Measurements from ENCODE around the gene AKR1B1. TPM values are rescaled to one million over a fixed set of nuclear protein-coding genes. Genes with fewer than 3 reads are reported as not detected.
A peak's percentile ranks its signal among the peaks of the same experiment; 100 is the strongest.

Gene AKR1B1
- total and polyA plus RNA-seq, 2 of the 13 experiments (the other 11 are each of a cell fraction or from before 2014, with no cell fraction given) = 89.9 to 133 TPM

GRCh38 chr7:134419085-134419484 lies 39.8 kb downstream of the AKR1B1 start (continued):
- TF ChIP-seq PATZ1 (CRISPR knock-in tag; IDR thresholded peaks at IDR 0.05) (peak; percentile 49; the same call in 1 of the 2 replicates), SMAD3 (CRISPR knock-in tag; IDR thresholded peaks at IDR 0.05) (no peak), ZNF546 (CRISPR knock-in tag; conservative IDR thresholded peaks at IDR 0.05) (no peak), RXRB (CRISPR knock-in tag; IDR thresholded peaks at IDR 0.05; ENCODE audit: borderline replicate concordance) (peak; percentile 39; the same call in 1 of the 2 replicates), ZNF451 (CRISPR knock-in tag; IDR thresholded peaks at IDR 0.05) (no peak), BATF2 (CRISPR knock-in tag; IDR thresholded peaks at IDR 0.05) (no peak), ZNF430 (CRISPR knock-in tag; IDR thresholded peaks at IDR 0.05) (no peak), ZNF556 (CRISPR knock-in tag; IDR thresholded peaks at IDR 0.05; ENCODE audit: borderline replicate concordance) (no peak), ZNF350 (CRISPR knock-in tag; IDR thresholded peaks at IDR 0.05; ENCODE audit: borderline replicate concordance, low read depth) (0 out of 2 replicates have a peak, but pooled peaks have one; percentile 33), ZNF788 (CRISPR knock-in tag; IDR thresholded peaks at IDR 0.05; ENCODE audit: borderline replicate concordance) (peak; percentile 73; the same call in 1 of the 2 replicates), DMTF1 (CRISPR knock-in tag; IDR thresholded peaks at IDR 0.05) (no peak), ZNF615 (CRISPR knock-in tag; IDR thresholded peaks at IDR 0.05; ENCODE audit: borderline replicate concordance) (no peak), KDM5B (CRISPR knock-in tag; IDR thresholded peaks at IDR 0.05; ENCODE audit: borderline replicate concordance) (no peak), ZEB1 (IDR thresholded peaks at IDR 0.05; ENCODE audit: insufficient replicate concordance, low read depth) (no peak), HNRNPH1 (optimal IDR thresholded peaks at IDR 0.05; ENCODE audit: low read depth, low read length) (no peak), ZNF609 (CRISPR knock-in tag; IDR thresholded peaks at IDR 0.05; ENCODE audit: borderline replicate concordance) (0 out of 2 replicates have a peak, but pooled peaks have one; percentile 49), ZNF550 (CRISPR knock-in tag; IDR thresholded peaks at IDR 0.05; ENCODE audit: borderline replicate concordance) (no peak), ATM (IDR thresholded peaks at IDR 0.05; ENCODE audit: borderline replicate concordance) (no peak), ZNF580 (CRISPR knock-in tag; IDR thresholded peaks at IDR 0.05; ENCODE audit: borderline replicate concordance, low read depth) (no peak)

All from HepG2 (cell line).